HS-27A (cell line): ENCODE results near the gene ERFL.
"Not testable (repeated sequence)": the region's sequence is repeated elsewhere in the genome, so short reads cannot be mapped to it uniquely, and the experiment has no call there.

Experiments used
- DNase-seq: peaks from one replicate; pipeline ENCODE4 v3.0.0-alpha.2; 2012; ENCODE audit warnings: low read depth, missing footprints

The ERFL gene

GRCh38 chr19:41941410-41942202 lies 13.4 kb upstream of the ERFL start:
- DNase-seq: no peak

- DNase-seq: no peak
Observed at GRCh38 chr19:41940731-41941409, 12.6 kb upstream of the ERFL start.

- DNase-seq: no peak
Observed at GRCh38 chr19:41939861-41940730, 11.8 kb upstream of the ERFL start.

GRCh38 chr19:41939209-41939608 lies 11.0 kb upstream of the ERFL start:
- DNase-seq: not testable (repeated sequence)

- DNase-seq: no peak
Observed at GRCh38 chr19:41937525-41938468, 9.5 kb upstream of the ERFL start.

GRCh38 chr19:41936961-41937360 lies 8.7 kb upstream of the ERFL start:
- DNase-seq: no peak

GRCh38 chr19:41936416-41936850 lies 8.2 kb upstream of the ERFL start:
- no peak for DNase-seq

- DNase-seq: no peak
Observed at GRCh38 chr19:41935760-41936415, 7.6 kb upstream of the ERFL start.

GRCh38 chr19:41934849-41935374 lies 6.7 kb upstream of the ERFL start:
- no peak for DNase-seq

GRCh38 chr19:41933693-41934426 lies 5.6 kb upstream of the ERFL start:
- no peak for DNase-seq

- DNase-seq: no peak
Observed at GRCh38 chr19:41932720-41933332, 4.6 kb upstream of the ERFL start.

GRCh38 chr19:41932259-41932719 lies 4.0 kb upstream of the ERFL start:
- no peak for DNase-seq

GRCh38 chr19:41930926-41931592 lies 2.8 kb upstream of the ERFL start:
- DNase-seq: no peak

GRCh38 chr19:41930322-41930722 lies 2.1 kb upstream of the ERFL start:
- no peak for DNase-seq

GRCh38 chr19:41929536-41930071 lies 1.4 kb upstream of the ERFL start:
- DNase-seq: no peak

GRCh38 chr19:41928754-41929535 lies 696 bp upstream of the ERFL start:
- no peak for DNase-seq

GRCh38 chr19:41927497-41928192 lies 604 bp downstream of the ERFL start:
- no peak for DNase-seq
